Heart left ventricle (tissue), 13 donors: Measurements from ENCODE around the gene TBX4.

ENCODE experiments used
- POLR2A ChIP-seq, 2 donors: fragments of 450-650 bp; IDR thresholded peaks; one replicate each; pipeline ENCODE4 v1.6.1; 2017; ENCODE audit warnings: antibody characterized with exemption in 2 of 2, mild to moderate bottlenecking in 2 of 2, moderate library complexity in 2 of 2
- TF ChIP-seq, protein P1 (sequence below), 12 donors: fragments of 200-600 bp; sonication (generic) in 4 of 12; IDR thresholded peaks; one replicate each; pipeline versions ENCODE4 v1.5.0 to v1.8.0; 2018 to 2022; ENCODE audit warnings: antibody characterized with exemption in 12 of 12, mild to moderate bottlenecking in 5 of 12
- donor health status: ischemic (EF 13 %, LVEDD 7.1; RV severe dilation, severe dysfunction).
- donor health status: DM: no; HTN: yes; CAD: no.
- donor health status: DM: no; HTN: no; CAD: no.
- donor health status: ischemic (EF 25% LVEDD 6.9; RV normal size, moderate dysfunction).
- donor health status: ischemic (EF 25% LVEDD 5.7; RV mildly dilated, moderate dysfunction).
- donor health status: ischemic (EF 35%, LVEDD 5.7; RV mildly dilated, moderate dysfunction).
- donor health status: nonischemic (EF 11% LVEDD 7.7; RV severe dilation, severe dysfunction).
- donor health status: DM: yes; HTN: yes; CAD: no.
- donor health status: PGD.
- donor health status: ischemic (EF 29% LVEDD 5.4; RV normal size, mild dysfunction).
- donor health status: nonischemic (EF 23%, LVEDD 6.1; RV moderate dilation, normal function).

DNA sequence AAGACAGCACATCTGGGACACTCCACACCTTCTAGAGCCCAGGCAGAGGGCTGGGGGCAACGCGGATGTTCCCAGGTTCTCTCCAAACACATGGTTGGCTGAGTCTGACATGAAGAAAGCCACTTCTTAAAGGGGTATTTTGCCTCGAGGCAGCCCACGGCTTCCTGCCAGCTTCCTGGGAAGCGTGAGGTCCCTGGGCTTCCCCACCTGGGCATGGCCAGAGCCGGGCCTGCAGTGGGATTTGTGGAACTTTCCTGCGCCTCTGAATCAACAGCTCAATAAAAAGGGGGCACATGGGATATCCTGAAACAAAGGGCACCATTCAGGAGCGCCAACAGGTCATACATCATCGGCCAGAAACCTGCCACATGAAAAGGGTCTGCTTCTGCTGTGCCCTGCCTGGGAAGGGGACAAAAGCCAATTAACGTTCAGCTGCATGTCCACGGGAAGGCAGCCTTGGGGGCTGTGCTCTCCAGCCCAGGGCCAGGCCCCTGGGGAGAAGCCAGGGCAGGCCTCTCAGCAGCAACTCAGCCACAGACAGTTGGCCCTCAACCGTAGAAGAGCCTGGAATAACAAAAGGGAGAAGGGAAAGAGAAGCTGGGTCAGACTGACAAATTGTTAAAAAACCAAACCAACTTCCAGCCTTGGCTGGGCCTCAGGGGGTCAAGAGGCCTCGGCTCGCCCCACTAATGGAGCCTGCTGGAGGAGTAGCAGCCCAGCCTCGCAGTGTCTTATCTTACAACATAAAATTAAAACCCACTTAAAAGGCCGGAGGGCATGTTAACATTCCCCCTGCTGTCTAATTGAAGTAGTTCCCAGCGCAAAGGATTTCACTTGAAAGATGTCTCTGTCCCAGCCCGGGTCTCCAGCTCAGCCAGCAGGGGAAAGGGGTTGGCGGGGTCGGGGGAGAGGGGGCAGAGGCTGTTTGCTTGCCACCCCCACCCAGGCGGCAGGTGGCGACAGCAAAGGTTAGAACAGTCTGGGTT, 34.2 kb downstream of the TBX4 start:
- TF ChIP-seq, protein P1, sequence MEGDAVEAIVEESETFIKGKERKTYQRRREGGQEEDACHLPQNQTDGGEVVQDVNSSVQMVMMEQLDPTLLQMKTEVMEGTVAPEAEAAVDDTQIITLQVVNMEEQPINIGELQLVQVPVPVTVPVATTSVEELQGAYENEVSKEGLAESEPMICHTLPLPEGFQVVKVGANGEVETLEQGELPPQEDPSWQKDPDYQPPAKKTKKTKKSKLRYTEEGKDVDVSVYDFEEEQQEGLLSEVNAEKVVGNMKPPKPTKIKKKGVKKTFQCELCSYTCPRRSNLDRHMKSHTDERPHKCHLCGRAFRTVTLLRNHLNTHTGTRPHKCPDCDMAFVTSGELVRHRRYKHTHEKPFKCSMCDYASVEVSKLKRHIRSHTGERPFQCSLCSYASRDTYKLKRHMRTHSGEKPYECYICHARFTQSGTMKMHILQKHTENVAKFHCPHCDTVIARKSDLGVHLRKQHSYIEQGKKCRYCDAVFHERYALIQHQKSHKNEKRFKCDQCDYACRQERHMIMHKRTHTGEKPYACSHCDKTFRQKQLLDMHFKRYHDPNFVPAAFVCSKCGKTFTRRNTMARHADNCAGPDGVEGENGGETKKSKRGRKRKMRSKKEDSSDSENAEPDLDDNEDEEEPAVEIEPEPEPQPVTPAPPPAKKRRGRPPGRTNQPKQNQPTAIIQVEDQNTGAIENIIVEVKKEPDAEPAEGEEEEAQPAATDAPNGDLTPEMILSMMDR (IDR thresholded peaks at IDR 0.05): no peak
- TF ChIP-seq POLR2A (IDR thresholded peaks at IDR 0.05): no peak
